ENCODE measurements around the gene PTPRG. TPM values are rescaled to one million over a fixed set of nuclear protein-coding genes. Genes with fewer than 3 reads are reported as not detected.
"Not testable (repeated sequence)": the region's sequence is repeated elsewhere in the genome, so short reads cannot be mapped to it uniquely, and the experiment has no call there.

Gene PTPRG
- total RNA-seq, 1 donor from 2014 or later: 25.2 TPM

DNA sequence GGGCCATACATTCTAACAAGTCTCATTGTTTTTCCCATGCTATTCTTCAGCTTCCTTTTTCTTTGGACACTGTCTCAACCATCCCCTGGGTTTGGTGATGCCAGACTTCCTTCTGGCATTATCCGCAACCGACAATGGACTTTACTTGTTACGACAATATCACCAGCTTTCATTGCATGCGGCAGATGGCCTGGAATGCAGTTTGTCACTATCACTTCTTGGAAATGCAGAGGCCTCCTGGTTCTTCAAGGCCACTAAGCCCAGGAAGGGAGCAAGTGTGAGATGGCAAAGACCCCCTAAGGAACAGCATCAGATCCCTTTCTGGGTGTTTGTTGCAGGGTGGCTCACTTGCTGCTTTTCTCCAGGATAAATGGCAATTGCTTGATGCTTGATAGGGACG, 128.6 kb downstream of the PTPRG start:
- TF ChIP-seq CTCF (IDR thresholded peaks at IDR 0.05; ENCODE audit: insufficient read depth, low read length, poor library complexity, severe bottlenecking): no peak
- H3K36me3 ChIP-seq (ENCODE audit: control insufficient read depth, insufficient read depth, low read length): no peaks in the 10 kb centered on the region
- no peaks in the 10 kb centered on the region for H3K27me3 ChIP-seq (ENCODE audit: control insufficient read depth, insufficient read depth, low read length)
- no peak for DNase-seq (ENCODE audit: low read depth)
- no peak overlapping the region for H3K4me3 ChIP-seq (ENCODE audit: low read depth, low read length)

DNA sequence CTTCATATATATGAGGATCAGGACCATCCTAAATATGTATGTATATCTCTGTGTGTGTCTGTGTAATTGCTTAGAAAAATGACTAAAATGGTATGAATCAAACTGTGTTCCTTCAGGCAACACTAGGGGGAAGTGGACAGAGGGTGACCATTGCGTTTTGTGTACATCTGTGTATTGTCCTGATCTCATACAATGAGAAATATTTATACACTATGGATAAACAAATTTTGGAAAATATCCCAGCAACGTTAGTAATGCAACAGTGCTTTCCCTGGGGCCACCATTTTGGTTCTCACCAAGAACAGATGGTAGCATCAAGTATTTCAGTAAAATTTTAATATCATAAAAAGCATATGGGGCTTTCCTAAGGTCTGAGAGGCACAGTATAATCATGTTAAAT, 130.1 kb downstream of the PTPRG start:
- no peak overlapping the region for H3K4me3 ChIP-seq (ENCODE audit: low read depth, low read length)
- H3K36me3 ChIP-seq (ENCODE audit: control insufficient read depth, insufficient read depth, low read length): no peaks in the 10 kb centered on the region
- DNase-seq (ENCODE audit: low read depth): no peak
- TF ChIP-seq CTCF (IDR thresholded peaks at IDR 0.05; ENCODE audit: insufficient read depth, low read length, poor library complexity, severe bottlenecking): no peak
- H3K27me3 ChIP-seq (ENCODE audit: control insufficient read depth, insufficient read depth, low read length): no peaks in the 10 kb centered on the region

DNA sequence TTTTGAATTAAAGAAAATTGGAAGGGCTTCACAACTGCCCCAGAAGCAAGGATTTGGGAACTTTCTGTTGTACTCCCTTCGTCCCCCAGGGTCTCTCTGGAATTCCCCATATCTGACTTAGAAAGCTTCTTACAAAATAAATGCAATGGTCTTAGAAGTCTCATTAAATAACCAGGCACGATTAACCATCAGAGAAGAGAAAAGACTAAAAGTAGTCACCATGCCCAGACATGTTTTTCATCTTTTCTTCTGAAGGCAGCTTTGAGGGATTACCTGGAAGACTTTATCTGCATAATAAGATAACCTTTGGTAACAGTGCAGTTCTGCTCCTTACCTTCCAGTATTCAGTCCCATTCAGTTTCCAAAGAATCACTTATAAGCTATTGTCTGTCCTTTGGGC, 135.9 kb downstream of the PTPRG start:
- DNase-seq (ENCODE audit: low read depth): no peak
- Histone ChIP-seq H3K36me3 (ENCODE audit: control insufficient read depth, insufficient read depth, low read length) (no peaks in the 10 kb centered on the region), H3K4me3 (ENCODE audit: low read depth, low read length) (no peak overlapping the region), H3K27me3 (ENCODE audit: control insufficient read depth, insufficient read depth, low read length) (no peaks in the 10 kb centered on the region)
- TF ChIP-seq CTCF (IDR thresholded peaks at IDR 0.05; ENCODE audit: insufficient read depth, low read length, poor library complexity, severe bottlenecking): no peak

DNA sequence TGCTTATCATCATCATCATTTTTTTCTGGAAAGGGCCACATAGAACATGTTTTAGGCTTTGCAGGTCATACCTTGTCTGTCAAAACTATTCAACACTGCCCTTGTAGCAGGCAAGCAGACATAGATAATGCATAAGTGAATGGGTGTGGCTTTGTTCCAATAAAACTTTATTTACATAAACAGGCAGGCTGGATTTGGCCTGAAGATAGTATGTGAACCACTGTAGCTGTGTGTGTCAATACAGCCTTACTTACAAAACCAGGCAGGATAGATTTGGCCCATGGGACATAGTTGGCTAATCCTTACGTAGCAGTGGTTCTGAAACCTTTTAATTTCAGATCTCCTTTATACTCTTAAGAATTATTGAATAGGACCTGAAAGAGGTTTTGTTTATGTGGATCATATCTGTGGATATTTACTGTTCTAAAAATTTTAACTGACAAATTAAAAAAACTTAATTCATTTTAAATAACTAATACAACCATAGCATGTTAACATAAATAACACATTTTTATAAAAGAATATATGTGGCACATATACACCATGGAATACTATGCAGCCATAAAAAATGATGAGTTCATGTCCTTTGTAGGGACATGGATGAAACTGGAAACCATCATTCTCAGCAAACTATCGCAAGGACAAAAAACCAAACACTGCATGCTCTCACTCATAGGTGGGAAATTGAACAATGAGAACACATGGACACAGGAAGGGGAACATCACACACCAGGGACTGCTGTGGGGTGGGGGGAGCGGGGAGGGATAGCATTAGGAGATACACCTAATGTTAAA, 137.1 kb downstream of the PTPRG start:
- not testable (repeated sequence) for H3K27me3 ChIP-seq (ENCODE audit: control insufficient read depth, insufficient read depth, low read length); H3K4me3 ChIP-seq (ENCODE audit: low read depth, low read length); H3K36me3 ChIP-seq (ENCODE audit: control insufficient read depth, insufficient read depth, low read length); DNase-seq (ENCODE audit: low read depth)

- DNase-seq (ENCODE audit: low read depth): no peak
Observed at GRCh38 chr3:61699622-61700021, 138.3 kb downstream of the PTPRG start.

GRCh38 chr3:61701011-61701410, 139.6 kb downstream of the PTPRG start:
- H3K4me3 ChIP-seq (ENCODE audit: low read depth, low read length): no peak overlapping the region
- H3K27me3 ChIP-seq (ENCODE audit: control insufficient read depth, insufficient read depth, low read length): no peaks in the 10 kb centered on the region
- DNase-seq (ENCODE audit: low read depth): no peak
- no peak for TF ChIP-seq CTCF (IDR thresholded peaks at IDR 0.05; ENCODE audit: insufficient read depth, low read length, poor library complexity, severe bottlenecking)
- H3K36me3 ChIP-seq (ENCODE audit: control insufficient read depth, insufficient read depth, low read length): no peaks in the 10 kb centered on the region

More at GRCh38 chr3:61699622-61700021, 138.3 kb downstream of the PTPRG start:
- H3K27me3 ChIP-seq (ENCODE audit: control insufficient read depth, insufficient read depth, low read length): no peaks in the 10 kb centered on the region
- H3K4me3 ChIP-seq (ENCODE audit: low read depth, low read length): no peak overlapping the region
- no peak for TF ChIP-seq CTCF (IDR thresholded peaks at IDR 0.05; ENCODE audit: insufficient read depth, low read length, poor library complexity, severe bottlenecking)
- no peaks in the 10 kb centered on the region for H3K36me3 ChIP-seq (ENCODE audit: control insufficient read depth, insufficient read depth, low read length)
